ENCODE results near the gene PTPN22. TPM values are rescaled to one million over a fixed set of nuclear protein-coding genes. Genes with fewer than 3 reads are reported as not detected.

Gene PTPN22
- total and polyA plus RNA-seq, 7 experiments from 2014 or later: 22.2 to 76.7 (median 29.7) TPM

- H3K9me3 ChIP-seq (ENCODE audit: control insufficient read depth in 2 of 3, low read length in 3 of 3): no peaks in the 10 kb centered on the region
- peaks cover 8 to 68% (median 18%) of the 10 kb centered on the region in 3 experiments for H3K36me3 ChIP-seq (ENCODE audit: control insufficient read depth in 2 of 3, insufficient read depth in 3 of 3, low read length in 3 of 3)
- POLR2A ChIA-PET: no interaction called here
- peak overlapping the region in 7 of 9 donors; percentile 6 to 99 (median 17) for H3K27ac Mint-ChIP-seq
- H3K4me3 ChIP-seq (ENCODE audit: low read length): no peak overlapping the region
- H3K27ac ChIP-seq (ENCODE audit: low read depth, low read length): no peak overlapping the region
- no peaks in the 10 kb centered on the region for H3K9me3 Mint-ChIP-seq
- no peaks in the 10 kb centered on the region for H3K27me3 ChIP-seq (ENCODE audit: control insufficient read depth in 2 of 2, insufficient read depth in 2 of 2, low read length in 2 of 2)
- H3K4me1 Mint-ChIP-seq: peaks cover 44 to 76% (median 58%) of the 10 kb centered on the region in 7 donors
- CTCF ChIA-PET: interaction anchor here (1.2 to 5.4 kb wide), 2 partner anchors 31 to 65 kb away, joined by 4 to 40 read pairs; no protein-coding TSS in a partner anchor
- H3K27me3 Mint-ChIP-seq: peaks cover 0 to 4% (median 0%) of the 10 kb centered on the region in 5 donors
- no peak for ATAC-seq
- H3K4me3 Mint-ChIP-seq: peak overlapping the region in 2 of 10 donors; percentile 4 to 45
- DNase-seq: no peak
- H3K36me3 Mint-ChIP-seq: peaks cover 16 to 44% (median 32%) of the 10 kb centered on the region in 5 donors
- intact Hi-C loops (cut with micrococcal nuclease): loop anchor here (5.0 to 10.0 kb wide), 4 partner anchors 49 to 946 kb away; partner anchors contain the start of gene SLC16A1 (in 1 of the 2)
- peaks cover 15 to 21% of the 10 kb centered on the region in 2 donors for H3K4me1 ChIP-seq (ENCODE audit: control insufficient read depth in 2 of 2, insufficient read depth in 2 of 2, low read length in 2 of 2)
Measured at GRCh38 chr1:113901191-113901590, 29.7 kb upstream of the PTPN22 start.

- Histone ChIP-seq H3K36me3 (ENCODE audit: control insufficient read depth in 2 of 3, insufficient read depth in 3 of 3, low read length in 3 of 3) (peaks cover 12 to 81% (median 25%) of the 10 kb centered on the region in 3 experiments), H3K9me3 (ENCODE audit: control insufficient read depth in 2 of 3, low read length in 3 of 3) (no peaks in the 10 kb centered on the region), H3K4me3 (ENCODE audit: low read length) (no peak overlapping the region), H3K4me1 (ENCODE audit: control insufficient read depth in 2 of 2, insufficient read depth in 2 of 2, low read length in 2 of 2) (peaks cover 11 to 20% of the 10 kb centered on the region in 2 donors), H3K27ac (ENCODE audit: low read depth, low read length) (no peak overlapping the region), H3K27me3 (ENCODE audit: control insufficient read depth in 2 of 2, insufficient read depth in 2 of 2, low read length in 2 of 2) (no peaks in the 10 kb centered on the region)
- no peak overlapping the region for H3K4me3 Mint-ChIP-seq
- ATAC-seq: no peak
- intact Hi-C loops (cut with micrococcal nuclease): no loop called here
- peaks cover 39 to 71% (median 49%) of the 10 kb centered on the region in 7 donors for H3K4me1 Mint-ChIP-seq
- no peaks in the 10 kb centered on the region for H3K27me3 Mint-ChIP-seq
- CTCF ChIA-PET: no interaction called here
- no peak for DNase-seq
- peaks cover 18 to 61% (median 36%) of the 10 kb centered on the region in 5 donors for H3K36me3 Mint-ChIP-seq
- no peaks in the 10 kb centered on the region for H3K9me3 Mint-ChIP-seq
- POLR2A ChIA-PET: interaction anchor here (0.9 to 1.3 kb wide), 2 partner anchors 30 to 88 kb away, joined by 3 to 4 read pairs; partner anchors contain the start of gene HIPK1
- peak overlapping the region in 6 of 9 donors; percentile 28 to 76 (median 71) for H3K27ac Mint-ChIP-seq
Measured at GRCh38 chr1:113899111-113899510, 27.6 kb upstream of the PTPN22 start.

- H3K9me3 ChIP-seq (ENCODE audit: control insufficient read depth in 2 of 3, low read length in 3 of 3): no peaks in the 10 kb centered on the region
- H3K27ac ChIP-seq (ENCODE audit: low read depth, low read length): no peak overlapping the region
- CTCF ChIA-PET: no interaction called here
- no peak overlapping the region for H3K4me3 Mint-ChIP-seq
- no peaks in the 10 kb centered on the region for H3K27me3 ChIP-seq (ENCODE audit: control insufficient read depth in 2 of 2, insufficient read depth in 2 of 2, low read length in 2 of 2)
- H3K4me1 ChIP-seq (ENCODE audit: control insufficient read depth in 2 of 2, insufficient read depth in 2 of 2, low read length in 2 of 2): peaks cover 3 to 12% of the 10 kb centered on the region in 2 donors
- H3K27me3 Mint-ChIP-seq: no peaks in the 10 kb centered on the region
- POLR2A ChIA-PET: interaction anchor here (1.3 kb wide), 1 partner anchor 31 kb away, joined by 4 read pairs; the partner anchor contains the start of gene HIPK1
- intact Hi-C loops (cut with micrococcal nuclease): no loop called here
- H3K9me3 Mint-ChIP-seq: no peaks in the 10 kb centered on the region
- H3K36me3 Mint-ChIP-seq: peaks cover 18 to 67% (median 36%) of the 10 kb centered on the region in 5 donors
- peak overlapping the region in 7 of 9 donors; percentile 5 to 74 (median 33) for H3K27ac Mint-ChIP-seq
- ATAC-seq: peak; percentile 46
- peaks cover 32 to 63% (median 43%) of the 10 kb centered on the region in 7 donors for H3K4me1 Mint-ChIP-seq
- no peak for DNase-seq
- no peak overlapping the region for H3K4me3 ChIP-seq (ENCODE audit: low read length)
- H3K36me3 ChIP-seq (ENCODE audit: control insufficient read depth in 2 of 3, insufficient read depth in 3 of 3, low read length in 3 of 3): peaks cover 12 to 81% (median 27%) of the 10 kb centered on the region in 3 experiments
Measured at GRCh38 chr1:113898241-113898814, 26.8 kb upstream of the PTPN22 start.

GRCh38 chr1:113895961-113896360 lies 24.4 kb upstream of the PTPN22 start:
- Histone ChIP-seq H3K9me3 (ENCODE audit: control insufficient read depth in 2 of 3, low read length in 3 of 3) (no peaks in the 10 kb centered on the region), H3K4me3 (ENCODE audit: low read length) (no peak overlapping the region), H3K36me3 (ENCODE audit: control insufficient read depth in 2 of 3, insufficient read depth in 3 of 3, low read length in 3 of 3) (peaks cover 12 to 63% (median 27%) of the 10 kb centered on the region in 3 experiments), H3K27ac (ENCODE audit: low read depth, low read length) (no peak overlapping the region), H3K4me1 (ENCODE audit: control insufficient read depth in 2 of 2, insufficient read depth in 2 of 2, low read length in 2 of 2) (no peaks in the 10 kb centered on the region), H3K27me3 (ENCODE audit: control insufficient read depth in 2 of 2, insufficient read depth in 2 of 2, low read length in 2 of 2) (no peaks in the 10 kb centered on the region)
- peaks cover 16 to 60% (median 35%) of the 10 kb centered on the region in 5 donors for H3K36me3 Mint-ChIP-seq
- no peak overlapping the region for H3K4me3 Mint-ChIP-seq
- CTCF ChIA-PET: no interaction called here
- intact Hi-C loops (cut with micrococcal nuclease): no loop called here
- POLR2A ChIA-PET: interaction anchor here (1.1 kb wide), 1 partner anchor 16 kb away, joined by 5 read pairs; no protein-coding TSS in a partner anchor
- H3K27ac Mint-ChIP-seq: peak overlapping the region in 5 of 9 donors; percentile 16 to 52 (median 29)
- ATAC-seq (no peak), DNase-seq (no peak)
- no peaks in the 10 kb centered on the region for H3K27me3 Mint-ChIP-seq
- H3K9me3 Mint-ChIP-seq: no peaks in the 10 kb centered on the region
- peaks cover 11 to 40% (median 20%) of the 10 kb centered on the region in 7 donors for H3K4me1 Mint-ChIP-seq

- H3K4me3 Mint-ChIP-seq: no peak overlapping the region
- no peak for DNase-seq
- peaks cover 12 to 61% (median 35%) of the 10 kb centered on the region in 5 donors for H3K36me3 Mint-ChIP-seq
- H3K9me3 Mint-ChIP-seq: peaks cover 0 to 2% (median 0%) of the 10 kb centered on the region in 11 donors
- ATAC-seq: no peak
- Histone ChIP-seq H3K27me3 (ENCODE audit: control insufficient read depth in 2 of 2, insufficient read depth in 2 of 2, low read length in 2 of 2) (no peaks in the 10 kb centered on the region), H3K4me1 (ENCODE audit: control insufficient read depth in 2 of 2, insufficient read depth in 2 of 2, low read length in 2 of 2) (no peaks in the 10 kb centered on the region), H3K27ac (ENCODE audit: low read depth, low read length) (no peak overlapping the region), H3K4me3 (ENCODE audit: low read length) (no peak overlapping the region), H3K36me3 (ENCODE audit: control insufficient read depth in 2 of 3, insufficient read depth in 3 of 3, low read length in 3 of 3) (peaks cover 12 to 58% (median 27%) of the 10 kb centered on the region in 3 experiments), H3K9me3 (ENCODE audit: control insufficient read depth in 2 of 3, low read length in 3 of 3) (no peaks in the 10 kb centered on the region)
- CTCF ChIA-PET: no interaction called here
- peaks cover 9 to 33% (median 19%) of the 10 kb centered on the region in 7 donors for H3K4me1 Mint-ChIP-seq
- intact Hi-C loops (cut with micrococcal nuclease): no loop called here
- no peaks in the 10 kb centered on the region for H3K27me3 Mint-ChIP-seq
- POLR2A ChIA-PET: interaction anchor here (1.1 kb wide), 1 partner anchor 16 kb away, joined by 5 read pairs; no protein-coding TSS in a partner anchor
- peak overlapping the region in 6 of 9 donors; percentile 18 to 84 (median 69) for H3K27ac Mint-ChIP-seq
Measured at GRCh38 chr1:113895098-113895497, 23.6 kb upstream of the PTPN22 start.

- Histone ChIP-seq H3K36me3 (ENCODE audit: control insufficient read depth in 2 of 3, insufficient read depth in 3 of 3, low read length in 3 of 3) (peaks cover 12 to 40% (median 21%) of the 10 kb centered on the region in 3 experiments), H3K9me3 (ENCODE audit: control insufficient read depth in 2 of 3, low read length in 3 of 3) (no peaks in the 10 kb centered on the region), H3K4me3 (ENCODE audit: low read length) (no peak overlapping the region), H3K27ac (ENCODE audit: low read depth, low read length) (no peak overlapping the region), H3K4me1 (ENCODE audit: control insufficient read depth in 2 of 2, insufficient read depth in 2 of 2, low read length in 2 of 2) (no peaks in the 10 kb centered on the region), H3K27me3 (ENCODE audit: control insufficient read depth in 2 of 2, insufficient read depth in 2 of 2, low read length in 2 of 2) (no peaks in the 10 kb centered on the region)
- intact Hi-C loops (cut with micrococcal nuclease): no loop called here
- Mint-ChIP-seq H3K36me3 (peaks cover 5 to 47% (median 28%) of the 10 kb centered on the region in 5 donors), H3K27me3 (no peaks in the 10 kb centered on the region), H3K9me3 (peaks cover 0 to 2% (median 0%) of the 10 kb centered on the region in 11 donors), H3K4me3 (no peak overlapping the region), H3K4me1 (peaks cover 0 to 18% (median 14%) of the 10 kb centered on the region in 7 donors), H3K27ac (peak overlapping the region in 4 of 9 donors; percentile 18 to 75 (median 68))
- CTCF ChIA-PET: interaction anchor here (0.6 kb wide), 1 partner anchor 55 kb away, joined by 3 read pairs; no protein-coding TSS in a partner anchor
- ATAC-seq (no peak), DNase-seq (no peak)
- POLR2A ChIA-PET: interaction anchor here (0.7 to 2.5 kb wide), 3 partner anchors 11 to 688 kb away, joined by 3 to 9 read pairs (median 4); partner anchors contain the start of genes AP4B1 and BCAS2
Measured at GRCh38 chr1:113893267-113893666, 21.8 kb upstream of the PTPN22 start.
